Panc1 (cell line): Measurements from ENCODE around the gene PPIP5K2. TPM values are rescaled to one million over a fixed set of nuclear protein-coding genes. Genes with fewer than 3 reads are reported as not detected.

Experiments used
- ATAC-seq: fragments of 200-7000 bp; cut with Tn5 transposase; 2 replicates; pipeline ENCODE4 v1.9.1; 2020; ENCODE audit warnings: mild to moderate bottlenecking, moderate library complexity
- BruUV-seq: library from RNA; stranded (reverse); fragments of 400-500 nt; replicated peaks from 2 replicates; lab custom pipeline; 2021; lab: Mats Ljungman, UMichigan
- CTCF ChIA-PET: fragments of 300-600 bp; sonication (Branson Sonifier 250); formaldehyde crosslinking; loops from one replicate; lab custom pipeline; 2022; ENCODE audit warnings: antibody characterized with exemption; lab: Charles Lee
- POLR2A ChIA-PET: fragments of 300-600 bp; sonication (Branson Sonifier 250); formaldehyde crosslinking; loops from one replicate; lab custom pipeline; 2022; ENCODE audit warnings: antibody characterized with exemption; lab: Charles Lee
- DNase-seq: peaks from one replicate; pipeline ENCODE4 v3.0.0-alpha.2; 2010; ENCODE audit warnings: low read depth, low spot score
- H3K27ac ChIP-seq: 2 replicates; pipeline ENCODE4 v1.5.1; 2011; ENCODE audit warnings: mild to moderate bottlenecking, low read length, inconsistent platforms
- H3K27me3 ChIP-seq: fragments of 200-500 bp; sonication (Bioruptor generic); 2 replicates; pipeline ENCODE4 v1.6.0; 2014; ENCODE audit warnings: low read length, inconsistent platforms; ENCODE audit not compliant: control insufficient read depth, insufficient read depth
- H3K36me3 ChIP-seq: fragments of 200-500 bp; sonication (Bioruptor generic); 2 replicates; pipeline ENCODE4 v1.5.1; 2014; ENCODE audit warnings: inconsistent platforms, mild to moderate bottlenecking, low read length, moderate library complexity; ENCODE audit not compliant: control insufficient read depth, insufficient read depth
- H3K4me1 ChIP-seq: 2 replicates; pipeline ENCODE4 v1.5.1; 2011; ENCODE audit warnings: inconsistent platforms, mild to moderate bottlenecking, low read length, moderate library complexity; ENCODE audit not compliant: control insufficient read depth, insufficient read depth
- H3K4me3 ChIP-seq, 2 experiments: 2 replicates each; pipeline ENCODE4 v1.5.1; 2011 to 2012; ENCODE audit warnings: low read depth in 2 of 2, low read length in 2 of 2, mild to moderate bottlenecking in 2 of 2, inconsistent platforms in 1 of 2, moderate library complexity in 1 of 2
- H3K9me3 ChIP-seq: fragments of 200-500 bp; sonication (Bioruptor generic); 2 replicates; pipeline ENCODE4 v1.5.1; 2014; ENCODE audit warnings: low read depth, mild to moderate bottlenecking, inconsistent platforms, low read length, moderate library complexity; ENCODE audit not compliant: control insufficient read depth, insufficient read depth
- CTCF ChIP-seq: fragments of 450-650 bp; IDR thresholded peaks from 2 replicates; pipeline ENCODE4 v1.5.1; 2017; ENCODE audit warnings: mild to moderate bottlenecking
- POLR2AphosphoS5 ChIP-seq: IDR thresholded peaks from 2 replicates; pipeline ENCODE4 v1.6.1; 2012; ENCODE audit warnings: mild to moderate bottlenecking, low read depth, low read length, moderate library complexity
- REST ChIP-seq, 2 experiments: IDR thresholded peaks; 2 replicates each; pipeline ENCODE4 v1.6.1; 2011 to 2012; ENCODE audit warnings: low read depth in 2 of 2, control low read depth in 1 of 2, low read length in 1 of 2, mild to moderate bottlenecking in 1 of 2, moderate library complexity in 1 of 2; ENCODE audit not compliant: insufficient read depth in 1 of 2
- SIN3A ChIP-seq: IDR thresholded peaks from 2 replicates; pipeline ENCODE4 v1.6.1; 2012; ENCODE audit warnings: low read depth, mild to moderate bottlenecking, low read length, moderate library complexity, borderline replicate concordance; ENCODE audit not compliant: insufficient read depth
- TCF7L2 ChIP-seq: IDR thresholded peaks from 2 replicates; pipeline ENCODE4 v1.6.1; 2011; ENCODE audit warnings: mild to moderate bottlenecking, low read depth, low read length, inconsistent platforms
- in situ Hi-C: cut with HindIII; loops from 2 replicates; pipeline ENCODE4 v1.10.0; 2016; ENCODE audit warnings: low sequenced_read_pairs, low pct_unique_long_range_greater_than_20kb
- intact Hi-C: fragments of 100-400 bp; cut with micrococcal nuclease; formaldehyde crosslinking; loops from one replicate; pipeline ENCODE4 v1.10.0; 2022; ENCODE audit not compliant: unreplicated experiment
- total RNA-seq: library from RNA; stranded (reverse); gene quantifications from one replicate; pipeline ENCODE4 v1.2.1, GENCODE V29; 2021; ENCODE audit not compliant: unreplicated experiment

PPIP5K2 gene
- total RNA-seq, 1 experiment from 2014 or later: 56.8 TPM

DNA sequence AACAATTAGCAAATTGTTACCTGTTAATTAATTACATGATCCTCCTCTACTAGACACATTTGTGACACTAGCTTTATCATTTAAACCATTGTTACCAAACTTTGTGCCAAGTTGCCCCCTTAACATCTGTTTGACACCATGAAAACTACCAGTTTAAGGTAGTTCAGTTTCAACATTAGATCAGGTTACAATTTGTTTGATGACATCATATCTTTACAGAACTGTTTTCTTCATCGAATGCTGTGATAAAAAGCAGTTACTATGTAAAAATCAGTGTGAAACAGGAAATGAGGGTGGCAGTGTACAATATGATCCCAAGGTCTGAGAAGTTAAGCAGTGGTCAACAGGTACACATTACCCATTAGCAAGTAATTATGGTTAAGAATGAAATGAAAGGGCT lies 17.9 kb upstream of the PPIP5K2 start:
- peaks cover 2% of the 10 kb centered on the region; the same call in 1 of the 2 replicates for H3K36me3 ChIP-seq
- intact Hi-C loops (no loop called here), in situ Hi-C loops (no loop called here)
- DNase-seq (no peak), ATAC-seq (no peak)
- H3K4me1 ChIP-seq: no peaks in the 10 kb centered on the region
- H3K27ac ChIP-seq: no peak overlapping the region
- H3K27me3 ChIP-seq: no peaks in the 10 kb centered on the region
- no peak for TF ChIP-seq REST (IDR thresholded peaks at IDR 0.05; ENCODE audit: insufficient read depth in 1 of 2, low read depth in 2 of 2, low read length in 1 of 2)
- no peak for TF ChIP-seq SIN3A
- no peak for TF ChIP-seq TCF7L2
- TF ChIP-seq POLR2AphosphoS5: no peak
- TF ChIP-seq CTCF: no peak
- BruUV-seq: no TSS peak
- CTCF ChIA-PET: no interaction called here
- H3K9me3 ChIP-seq: no peaks in the 10 kb centered on the region
- POLR2A ChIA-PET: interaction anchor here (0.5 kb wide), 1 partner anchor 78 kb away, joined by 5 read pairs; no protein-coding TSS in a partner anchor
- no peak overlapping the region for H3K4me3 ChIP-seq

GRCh38 chr5:103108086-103108485 lies 12.0 kb upstream of the PPIP5K2 start:
- ATAC-seq (no peak), DNase-seq (no peak)
- in situ Hi-C loops: no loop called here
- Histone ChIP-seq H3K4me3 (no peak overlapping the region), H3K36me3 (peaks cover 2% of the 10 kb centered on the region; the same call in 1 of the 2 replicates), H3K27ac (no peak overlapping the region), H3K27me3 (no peaks in the 10 kb centered on the region), H3K4me1 (no peaks in the 10 kb centered on the region), H3K9me3 (no peaks in the 10 kb centered on the region)
- ChIA-PET POLR2A (no interaction called here), CTCF (no interaction called here)
- TF ChIP-seq CTCF (no peak), REST (IDR thresholded peaks at IDR 0.05; ENCODE audit: insufficient read depth in 1 of 2, low read depth in 2 of 2, low read length in 1 of 2) (no peak), TCF7L2 (no peak), POLR2AphosphoS5 (no peak), SIN3A (no peak)
- intact Hi-C loops: no loop called here
- BruUV-seq: no TSS peak
